Stimulated activated naive CD4-positive, alpha-beta T cell (primary cell): ENCODE measurements around the gene MTMR3.
"Not testable (repeated sequence)": the region's sequence is repeated elsewhere in the genome, so short reads cannot be mapped to it uniquely, and the experiment has no call there.

Experiments used
- DNase-seq, 6 experiments: peaks; one replicate each; lab custom pipeline; 2025; lab: John Stamatoyannopoulos, UW

MTMR3 gene

GRCh38 chr22:29967461-29967860, 84.5 kb downstream of the MTMR3 start:
- DNase-seq = no peak

- DNase-seq = no peak
These were observed 88.6 kb downstream of the MTMR3 start for GRCh38 chr22:29971607-29972006.

- no peak for DNase-seq
These were observed 89.1 kb downstream of the MTMR3 start for GRCh38 chr22:29972121-29972520.

GRCh38 chr22:29973269-29973668, 90.3 kb downstream of the MTMR3 start:
- no peak for DNase-seq

- DNase-seq = not testable (repeated sequence)
These were observed 90.7 kb downstream of the MTMR3 start for GRCh38 chr22:29973680-29974079.

- no peak for DNase-seq
These were observed 92.5 kb downstream of the MTMR3 start for GRCh38 chr22:29975494-29975893.

GRCh38 chr22:29977107-29977506, 94.1 kb downstream of the MTMR3 start:
- DNase-seq = no peak

GRCh38 chr22:29979777-29980321, 96.9 kb downstream of the MTMR3 start:
- no peak for DNase-seq

GRCh38 chr22:29983296-29983917, 100.4 kb downstream of the MTMR3 start:
- DNase-seq = no peak

GRCh38 chr22:29985912-29986311, 102.9 kb downstream of the MTMR3 start:
- DNase-seq = no peak

GRCh38 chr22:29987137-29987536, 104.2 kb downstream of the MTMR3 start:
- DNase-seq = no peak

- DNase-seq = no peak
These were observed 105.7 kb downstream of the MTMR3 start for GRCh38 chr22:29988719-29989118.

GRCh38 chr22:29989446-29989845, 106.5 kb downstream of the MTMR3 start:
- no peak for DNase-seq

GRCh38 chr22:29992341-29993275, 109.6 kb downstream of the MTMR3 start:
- DNase-seq = no peak

GRCh38 chr22:29994027-29994715, 111.2 kb downstream of the MTMR3 start:
- DNase-seq = no peak

GRCh38 chr22:29994943-29995342, 112.0 kb downstream of the MTMR3 start:
- DNase-seq = no peak

GRCh38 chr22:29997107-29997506, 114.1 kb downstream of the MTMR3 start:
- DNase-seq = no peak

- DNase-seq = no peak
These were observed 114.5 kb downstream of the MTMR3 start for GRCh38 chr22:29997516-29997915.

- no peak for DNase-seq
These were observed 115.8 kb downstream of the MTMR3 start for GRCh38 chr22:29998627-29999384.

- no peak for DNase-seq
These were observed 117.6 kb downstream of the MTMR3 start for GRCh38 chr22:30000566-30000965.

GRCh38 chr22:30001459-30001858, 118.5 kb downstream of the MTMR3 start:
- no peak for DNase-seq
